SK-N-SH treated with all-trans-retinoic acid at 6 μM for 48 hours (cell line): ENCODE measurements around the gene DBN1.

ENCODE experiments used
- ATAC-seq: fragments of 200-7000 bp; cut with Tn5 transposase; 3 replicates; pipeline ENCODE4 v1.9.1; 2020; ENCODE audit warnings: mild to moderate bottlenecking, moderate library complexity
- ARNTL ChIP-seq: fragments of 450-650 bp; formaldehyde crosslinking; IDR thresholded peaks from 2 replicates; pipeline ENCODE4 v1.5.0; 2020; ENCODE audit warnings: low read depth, mild to moderate bottlenecking, moderate library complexity, borderline replicate concordance
- BACH2 ChIP-seq: fragments of 250-450 bp; sonication (Bioruptor Pico); IDR thresholded peaks from 2 replicates; pipeline ENCODE4 v1.9.0; 2021; ENCODE audit warnings: mild to moderate bottlenecking, borderline replicate concordance
- GLIS3 ChIP-seq: fragments of 250-450 bp; sonication (Bioruptor Pico); IDR thresholded peaks from 2 replicates; pipeline ENCODE4 v1.5.0; 2020; ENCODE audit warnings: mild to moderate bottlenecking, moderate library complexity
- ISL1 ChIP-seq: fragments of 250-450 bp; sonication (Bioruptor Pico); IDR thresholded peaks from 2 replicates; pipeline ENCODE4 v2.1.2; 2022; ENCODE audit warnings: mild to moderate bottlenecking, moderate library complexity
- OSR1 ChIP-seq: fragments of 250-450 bp; sonication (Bioruptor Pico); IDR thresholded peaks from 2 replicates; pipeline ENCODE4 v1.8.0; 2022; ENCODE audit warnings: moderate library complexity, mild to moderate bottlenecking, inconsistent platforms
- PATZ1 ChIP-seq: fragments of 250-450 bp; sonication (Bioruptor Pico); IDR thresholded peaks from 2 replicates; pipeline ENCODE4 v1.8.0; 2020; ENCODE audit warnings: mild to moderate bottlenecking, moderate library complexity, borderline replicate concordance
- POU6F1 ChIP-seq: fragments of 250-450 bp; sonication (Bioruptor Pico); IDR thresholded peaks from 2 replicates; pipeline ENCODE4 v1.8.0; 2021; ENCODE audit warnings: low read depth, mild to moderate bottlenecking, moderate library complexity, borderline replicate concordance
- RARB ChIP-seq: fragments of 250-450 bp; sonication (Bioruptor Pico); IDR thresholded peaks from 2 replicates; pipeline ENCODE4 v1.8.0; 2021; ENCODE audit warnings: mild to moderate bottlenecking, moderate library complexity
- SNAI2 ChIP-seq: fragments of 250-450 bp; sonication (Bioruptor Pico); IDR thresholded peaks from 2 replicates; pipeline ENCODE4 v1.5.0; 2020; ENCODE audit warnings: mild to moderate bottlenecking, moderate library complexity
- TOX ChIP-seq: fragments of 250-450 bp; sonication (Bioruptor Pico); IDR thresholded peaks from 2 replicates; pipeline ENCODE4 v1.8.0; 2021; ENCODE audit warnings: mild to moderate bottlenecking, moderate library complexity, borderline replicate concordance
- TSHZ2 ChIP-seq: fragments of 250-450 bp; sonication (Bioruptor Pico); IDR thresholded peaks from 2 replicates; pipeline ENCODE4 v1.5.0; 2020; ENCODE audit warnings: mild to moderate bottlenecking, moderate library complexity
- ZC3H10 ChIP-seq: fragments of 250-450 bp; sonication (Bioruptor Pico); IDR thresholded peaks from 2 replicates; pipeline ENCODE4 v1.5.1; 2021; ENCODE audit warnings: mild to moderate bottlenecking, moderate library complexity
- ZFP3 ChIP-seq: fragments of 250-450 bp; sonication (Bioruptor Pico); IDR thresholded peaks from 2 replicates; pipeline ENCODE4 v1.5.0; 2020; ENCODE audit warnings: mild to moderate bottlenecking, moderate library complexity
- ZFP30 ChIP-seq: fragments of 450-650 bp; formaldehyde crosslinking; IDR thresholded peaks from 2 replicates; pipeline ENCODE4 v1.5.0; 2022; ENCODE audit warnings: mild to moderate bottlenecking, moderate library complexity
- ZNF565 ChIP-seq: fragments of 450-650 bp; formaldehyde crosslinking; conservative IDR thresholded peaks from 2 replicates; pipeline ENCODE4 v1.5.0; 2020; ENCODE audit warnings: low read depth, mild to moderate bottlenecking, moderate library complexity
- ZNF70 ChIP-seq: fragments of 450-650 bp; formaldehyde crosslinking; IDR thresholded peaks from 2 replicates; pipeline ENCODE4 v1.5.0; 2020; ENCODE audit warnings: mild to moderate bottlenecking, moderate library complexity

DBN1 gene

GRCh38 chr5:177456976-177457851 is 16.2 kb downstream of the DBN1 start:
- TF ChIP-seq BACH2 (CRISPR knock-in tag) = no peak
- ATAC-seq = peak; percentile 75

- ATAC-seq = no peak
- TF ChIP-seq SNAI2 (CRISPR knock-in tag) (no peak), BACH2 (CRISPR knock-in tag) (no peak), ARNTL (CRISPR knock-in tag) (no peak), ZNF565 (CRISPR knock-in tag) (no peak), TSHZ2 (CRISPR knock-in tag) (no peak), OSR1 (CRISPR knock-in tag) (no peak), ISL1 (CRISPR knock-in tag) (no peak), ZFP30 (CRISPR knock-in tag) (no peak), RARB (CRISPR knock-in tag) (no peak), PATZ1 (CRISPR knock-in tag) (no peak), ZNF70 (CRISPR knock-in tag) (no peak), ZFP3 (CRISPR knock-in tag) (no peak), TOX (no peak)
These were observed 16.9 kb downstream of the DBN1 start for GRCh38 chr5:177456591-177456964.

GRCh38 chr5:177455661-177456590 is 17.5 kb downstream of the DBN1 start:
- ATAC-seq = peak; percentile 37
- TF ChIP-seq TOX (no peak), BACH2 (CRISPR knock-in tag) (no peak), POU6F1 (CRISPR knock-in tag) (0 out of 2 replicates have a peak, but pooled peaks have one; percentile 25), GLIS3 (CRISPR knock-in tag) (peak; percentile 80)

- peak; percentile 31 for ATAC-seq
- no peak for TF ChIP-seq ZC3H10 (CRISPR knock-in tag)
- peak; percentile 68; the same call in 1 of the 2 replicates for TF ChIP-seq ZFP3 (CRISPR knock-in tag)
- TF ChIP-seq POU6F1 (CRISPR knock-in tag) = no peak
- peak; percentile 85 for TF ChIP-seq SNAI2 (CRISPR knock-in tag)
- TF ChIP-seq ZNF565 (CRISPR knock-in tag) = no peak
- TF ChIP-seq PATZ1 (CRISPR knock-in tag) = no peak
- peak; percentile 45; the same call in 1 of the 2 replicates for TF ChIP-seq TSHZ2 (CRISPR knock-in tag)
- 0 out of 2 replicates have a peak, but pooled peaks have one; percentile 22 for TF ChIP-seq ZNF70 (CRISPR knock-in tag)
These were observed 18.3 kb downstream of the DBN1 start for GRCh38 chr5:177455036-177455660.
